GM19438 (cell line): ENCODE measurements around the gene PGBD5.

ENCODE experiments used
- ATAC-seq: cut with Tn5 transposase; IDR thresholded peaks from one replicate; pipeline ENCODE4 v1.9.1; 2021; ENCODE audit warnings: low read depth; ENCODE audit not compliant: unreplicated experiment

Gene PGBD5

GRCh38 chr1:230352537-230352936 is 73.6 kb downstream of the PGBD5 start:
- ATAC-seq = no peak

- ATAC-seq = no peak
Observed at GRCh38 chr1:230351983-230352382, 74.1 kb downstream of the PGBD5 start.

- ATAC-seq = no peak
Observed at GRCh38 chr1:230351514-230351913, 74.6 kb downstream of the PGBD5 start.

- ATAC-seq = no peak
Observed at GRCh38 chr1:230350208-230350921, 75.8 kb downstream of the PGBD5 start.

- ATAC-seq = no peak
Observed at GRCh38 chr1:230349020-230349393, 77.1 kb downstream of the PGBD5 start.

GRCh38 chr1:230348386-230349019 is 77.6 kb downstream of the PGBD5 start:
- ATAC-seq = no peak

- no peak for ATAC-seq
Observed at GRCh38 chr1:230347896-230348295, 78.2 kb downstream of the PGBD5 start.

- no peak for ATAC-seq
Observed at GRCh38 chr1:230345139-230345885, 80.8 kb downstream of the PGBD5 start.

- ATAC-seq = no peak
Observed at GRCh38 chr1:230342699-230343098, 83.4 kb downstream of the PGBD5 start.

- no peak for ATAC-seq
Observed at GRCh38 chr1:230342019-230342418, 84.1 kb downstream of the PGBD5 start.

- no peak for ATAC-seq
Observed at GRCh38 chr1:230341162-230341546, 85.0 kb downstream of the PGBD5 start.

- no peak for ATAC-seq
Observed at GRCh38 chr1:230340526-230341161, 85.5 kb downstream of the PGBD5 start.

GRCh38 chr1:230339033-230339432 is 87.1 kb downstream of the PGBD5 start:
- ATAC-seq = no peak

- ATAC-seq = no peak
Observed at GRCh38 chr1:230337266-230337665, 88.9 kb downstream of the PGBD5 start.

- ATAC-seq = no peak
Observed at GRCh38 chr1:230335861-230336522, 90.1 kb downstream of the PGBD5 start.

GRCh38 chr1:230334447-230334837 is 91.7 kb downstream of the PGBD5 start:
- ATAC-seq = no peak

GRCh38 chr1:230333590-230334446 is 92.3 kb downstream of the PGBD5 start:
- ATAC-seq = no peak

GRCh38 chr1:230332575-230333066 is 93.5 kb downstream of the PGBD5 start:
- ATAC-seq = no peak

GRCh38 chr1:230332061-230332460 is 94.1 kb downstream of the PGBD5 start:
- ATAC-seq = no peak

- no peak for ATAC-seq
Observed at GRCh38 chr1:230330157-230330556, 96.0 kb downstream of the PGBD5 start.
